NCI-H146 (cell line): ENCODE results near the gene ATXN1L.
"Not testable (repeated sequence)": the region's sequence is repeated elsewhere in the genome, so short reads cannot be mapped to it uniquely, and the experiment has no call there.

Experiments used
- DNase-seq: peaks from one replicate; lab custom pipeline; 2025; lab: John Stamatoyannopoulos, UW

The ATXN1L gene

GRCh38 chr16:71845639-71846430 lies at the start of gene ATXN1L:
Gene ATXN1L, plus strand, starts transcription at chr16:71845976. Its CDS starts 3,765 bp downstream, at chr16:71849741.
- peak; percentile 83 for DNase-seq

- no peak for DNase-seq
Observed at GRCh38 chr16:71796501-71797097, 49.2 kb upstream of the ATXN1L start.

- DNase-seq = no peak
Observed at GRCh38 chr16:71803305-71803690, 42.5 kb upstream of the ATXN1L start.

GRCh38 chr16:71807905-71808592 lies 37.7 kb upstream of the ATXN1L start:
- no peak for DNase-seq

GRCh38 chr16:71808593-71809459 lies 37.0 kb upstream of the ATXN1L start, which contains the start of gene AP1G1:
Gene AP1G1, minus strand, starts transcription at chr16:71808834. Its CDS starts 19,355 bp downstream, at chr16:71789479.
- peak; percentile 96 for DNase-seq

GRCh38 chr16:71810155-71810530 lies 35.6 kb upstream of the ATXN1L start:
- DNase-seq = not testable (repeated sequence)

- DNase-seq = no peak
Observed at GRCh38 chr16:71811261-71811803, 34.4 kb upstream of the ATXN1L start.

- not testable (repeated sequence) for DNase-seq
Observed at GRCh38 chr16:71817155-71817500, 28.6 kb upstream of the ATXN1L start.

- DNase-seq = no peak
Observed at GRCh38 chr16:71826533-71827017, 19.2 kb upstream of the ATXN1L start.

GRCh38 chr16:71830359-71830758 lies 15.4 kb upstream of the ATXN1L start:
- DNase-seq = no peak

- not testable (repeated sequence) for DNase-seq
Observed at GRCh38 chr16:71831698-71832097, 14.1 kb upstream of the ATXN1L start.

GRCh38 chr16:71832112-71832511 lies 13.7 kb upstream of the ATXN1L start:
- not testable (repeated sequence) for DNase-seq

- no peak for DNase-seq
Observed at GRCh38 chr16:71834291-71834690, 11.5 kb upstream of the ATXN1L start.

- DNase-seq = no peak
Observed at GRCh38 chr16:71837150-71837549, 8.6 kb upstream of the ATXN1L start.

- DNase-seq = no peak
Observed at GRCh38 chr16:71840052-71840451, 5.7 kb upstream of the ATXN1L start.

- DNase-seq = no peak
Observed at GRCh38 chr16:71843572-71843971, 2.2 kb upstream of the ATXN1L start.

GRCh38 chr16:71846431-71846830 lies 655 bp downstream of the ATXN1L start:
- DNase-seq = no peak

- no peak for DNase-seq
Observed at GRCh38 chr16:71847096-71847495, 1.3 kb downstream of the ATXN1L start.

GRCh38 chr16:71848622-71849021 lies 2.8 kb downstream of the ATXN1L start:
- DNase-seq = no peak

GRCh38 chr16:71851746-71852145 lies 6.0 kb downstream of the ATXN1L start:
- DNase-seq = no peak

GRCh38 chr16:71852158-71852557 lies 6.4 kb downstream of the ATXN1L start:
- no peak for DNase-seq

- DNase-seq = no peak
Observed at GRCh38 chr16:71852561-71852960, 6.8 kb downstream of the ATXN1L start.
